H9 (cell line): ENCODE measurements around the gene KCNC2. TPM values are rescaled to one million over a fixed set of nuclear protein-coding genes. Genes with fewer than 3 reads are reported as not detected.

ENCODE experiments used
- DNase-seq: peaks from one replicate; pipeline ENCODE4 v3.0.0-alpha.2; 2017
- H2AFZ ChIP-seq: one replicate; pipeline ENCODE4 v1.6.1; 2013; ENCODE audit warnings: mild to moderate bottlenecking, low read length, control low read depth, moderate library complexity
- H2AK5ac ChIP-seq: 2 replicates; pipeline ENCODE4 v1.6.1; 2013; ENCODE audit warnings: low read length, control low read depth, mixed read lengths; ENCODE audit not compliant: insufficient read length
- H2BK120ac ChIP-seq: one replicate; pipeline ENCODE4 v1.6.1; 2013; ENCODE audit warnings: low read depth, mild to moderate bottlenecking, low read length, control low read depth, inconsistent platforms; ENCODE audit not compliant: poor library complexity, severe bottlenecking
- H2BK12ac ChIP-seq: 2 replicates; pipeline ENCODE4 v1.6.1; 2013; ENCODE audit warnings: low read length, control low read depth, mixed read lengths, low read depth; ENCODE audit not compliant: insufficient read length
- H2BK15ac ChIP-seq: 2 replicates; pipeline ENCODE4 v1.6.1; 2013; ENCODE audit warnings: low read depth, low read length, control low read depth
- H2BK20ac ChIP-seq: one replicate; pipeline ENCODE4 v1.6.1; 2013; ENCODE audit warnings: low read depth, mild to moderate bottlenecking, low read length, control low read depth, inconsistent platforms; ENCODE audit not compliant: poor library complexity, severe bottlenecking
- H2BK5ac ChIP-seq: 2 replicates; pipeline ENCODE4 v1.6.1; 2013; ENCODE audit warnings: low read length, control low read depth, mixed read lengths; ENCODE audit not compliant: insufficient read length
- H3K14ac ChIP-seq: 2 replicates; pipeline ENCODE4 v1.6.1; 2013; ENCODE audit warnings: low read length, control low read depth; ENCODE audit not compliant: insufficient read depth
- H3K18ac ChIP-seq: 2 replicates; pipeline ENCODE4 v1.6.1; 2013; ENCODE audit warnings: low read depth, mild to moderate bottlenecking, mixed read lengths, low read length, control low read depth; ENCODE audit not compliant: insufficient read length
- H3K23ac ChIP-seq: 2 replicates; pipeline ENCODE4 v1.6.1; 2013; ENCODE audit warnings: low read length, control low read depth, mixed read lengths, low read depth; ENCODE audit not compliant: insufficient read length
- H3K23me2 ChIP-seq: 2 replicates; pipeline ENCODE4 v1.6.1; 2013; ENCODE audit warnings: low read depth, mild to moderate bottlenecking, mixed read lengths, low read length, control low read depth; ENCODE audit not compliant: insufficient read length, poor library complexity, severe bottlenecking
- H3K27ac ChIP-seq: 2 replicates; pipeline ENCODE4 v1.5.1; 2013; ENCODE audit warnings: low read length, control low read depth, mixed read lengths, low read depth; ENCODE audit not compliant: insufficient read length
- H3K27me3 ChIP-seq: 2 replicates; pipeline ENCODE4 v1.6.1; 2013; ENCODE audit warnings: low read length, control low read depth, inconsistent platforms; ENCODE audit not compliant: insufficient read depth
- H3K4ac ChIP-seq: 2 replicates; pipeline ENCODE4 v1.6.1; 2013; ENCODE audit warnings: low read depth, mild to moderate bottlenecking, control low read depth, inconsistent platforms, low read length, moderate library complexity
- H3K4me1 ChIP-seq: 2 replicates; pipeline ENCODE4 v1.6.1; 2013; ENCODE audit warnings: low read length, control low read depth, inconsistent platforms; ENCODE audit not compliant: insufficient read depth
- H3K4me2 ChIP-seq: 2 replicates; pipeline ENCODE4 v1.6.1; 2013; ENCODE audit warnings: low read length, control low read depth, mixed read lengths; ENCODE audit not compliant: insufficient read length, insufficient read depth
- H3K56ac ChIP-seq: 2 replicates; pipeline ENCODE4 v1.6.1; 2013; ENCODE audit warnings: low read depth, mild to moderate bottlenecking, mixed read lengths, low read length, control low read depth; ENCODE audit not compliant: insufficient read length
- H3K79me1 ChIP-seq: 2 replicates; pipeline ENCODE4 v1.6.1; 2013; ENCODE audit warnings: low read depth, mild to moderate bottlenecking, moderate library complexity, low read length, control low read depth, inconsistent platforms; ENCODE audit not compliant: insufficient read depth, poor library complexity, severe bottlenecking
- H3K79me2 ChIP-seq: 2 replicates; pipeline ENCODE4 v1.6.1; 2013; ENCODE audit warnings: low read length, control low read depth, inconsistent platforms; ENCODE audit not compliant: insufficient read depth
- H3K9ac ChIP-seq: 2 replicates; pipeline ENCODE4 v1.6.1; 2013; ENCODE audit warnings: low read length, control low read depth, mixed read lengths; ENCODE audit not compliant: insufficient read length; ENCODE audit errors: extremely low read depth
- H3K9me3 ChIP-seq: one replicate; pipeline ENCODE4 v1.6.1; 2013; ENCODE audit warnings: low read depth, low read length, inconsistent platforms; ENCODE audit not compliant: control insufficient read depth
- H3T11ph ChIP-seq: one replicate; pipeline ENCODE4 v1.6.1; 2013; ENCODE audit warnings: mild to moderate bottlenecking, low read length, control low read depth, inconsistent platforms
- H4K20me1 ChIP-seq: one replicate; pipeline ENCODE4 v1.6.1; 2013; ENCODE audit not compliant: control insufficient read depth, insufficient read length, insufficient read depth
- H4K5ac ChIP-seq: 2 replicates; pipeline ENCODE4 v1.6.1; 2013; ENCODE audit warnings: low read depth, mild to moderate bottlenecking, mixed read lengths, low read length, control low read depth; ENCODE audit not compliant: insufficient read length
- H4K8ac ChIP-seq: replicated peaks from 2 replicates; pipeline ENCODE4 v1.6.1; 2013; ENCODE audit warnings: low read length, control low read depth, mixed read lengths, low read depth; ENCODE audit not compliant: insufficient read length
- H4K91ac ChIP-seq: 2 replicates; pipeline ENCODE4 v1.6.1; 2013; ENCODE audit warnings: low read depth, mild to moderate bottlenecking, moderate library complexity, mixed read lengths, low read length, control low read depth; ENCODE audit not compliant: insufficient read length
- H3K27ac Mint-ChIP-seq, 3 experiments: 2 replicates in 2 of 3; 3 replicates in 1 of 3; pipeline ENCODE4 v1.8.0; 2020 to 2021; ENCODE audit warnings: mixed read lengths in 3 of 3, mild to moderate bottlenecking in 1 of 3, moderate library complexity in 1 of 3
- H3K27me3 Mint-ChIP-seq: 2 replicates; pipeline ENCODE4 v1.8.0; 2021; ENCODE audit warnings: low read depth, mild to moderate bottlenecking, moderate library complexity, mixed read lengths
- H3K36me3 Mint-ChIP-seq, 3 experiments: 2 replicates in 2 of 3; 3 replicates in 1 of 3; pipeline ENCODE4 v1.8.0; 2020 to 2021; ENCODE audit warnings: low read depth in 3 of 3, mixed read lengths in 3 of 3; ENCODE audit not compliant: insufficient read depth in 1 of 3
- H3K4me1 Mint-ChIP-seq, 2 experiments: 2 replicates each; pipeline ENCODE4 v1.8.0; 2020; ENCODE audit warnings: mixed read lengths in 2 of 2
- H3K4me3 Mint-ChIP-seq, 2 experiments: 2 replicates in 1 of 2; 3 replicates in 1 of 2; pipeline ENCODE4 v1.8.0; 2020 to 2021; ENCODE audit warnings: mild to moderate bottlenecking in 2 of 2, mixed read lengths in 2 of 2, moderate library complexity in 1 of 2
- H3K9me3 Mint-ChIP-seq, 2 experiments: 2 replicates in 1 of 2; 3 replicates in 1 of 2; pipeline ENCODE4 v1.8.0; 2020; ENCODE audit warnings: mild to moderate bottlenecking in 2 of 2, mixed read lengths in 2 of 2, moderate library complexity in 1 of 2
- total RNA-seq: library from RNA; stranded (reverse); gene quantifications from 2 replicates; pipeline ENCODE4 v1.2.1, GENCODE V29; 2021
- TF ChIP-seq, protein P1 (sequence below): fragments of 200-600 bp; sonication (generic); conservative IDR thresholded peaks from 3 replicates; pipeline ENCODE4 v1.8.0; 2021; ENCODE audit warnings: antibody characterized with exemption, mild to moderate bottlenecking

KCNC2 gene
- total RNA-seq, 1 experiment from 2014 or later: not detected

DNA sequence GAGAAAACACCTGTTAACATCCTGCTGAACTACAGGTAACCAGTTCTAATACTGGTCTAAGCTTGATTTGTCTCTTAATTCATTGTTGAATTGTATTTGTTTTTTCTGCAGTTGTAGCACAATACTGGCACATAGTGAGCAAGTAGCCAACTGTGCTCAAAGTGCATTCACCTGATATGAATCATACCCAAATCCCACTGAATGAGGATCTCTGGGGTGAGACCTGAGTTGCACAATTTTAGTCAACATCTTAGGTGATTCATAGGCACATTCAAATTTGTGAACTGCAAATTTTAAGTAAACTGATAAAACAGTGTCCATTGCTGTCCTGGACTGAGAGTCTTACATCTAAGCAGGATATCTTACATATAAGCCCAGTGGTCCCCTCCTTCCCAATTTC, 12.8 kb downstream of the KCNC2 start:
- Histone ChIP-seq H3K14ac (no peak overlapping the region), H3K9ac (no peak overlapping the region), H2BK12ac (no peak overlapping the region), H3K27ac (no peak overlapping the region), H3K4ac (no peak overlapping the region), H4K91ac (no peak overlapping the region), H4K8ac (no peak overlapping the region), H3K27me3 (no peaks in the 10 kb centered on the region), H3T11ph (no peak overlapping the region), H3K9me3 (no peaks in the 10 kb centered on the region), H2BK20ac (no peak overlapping the region), H3K4me2 (no peak overlapping the region), H4K5ac (no peak overlapping the region), H2AK5ac (no peak overlapping the region), H3K4me1 (no peaks in the 10 kb centered on the region), H3K23me2 (no peaks in the 10 kb centered on the region), H2BK5ac (no peak overlapping the region), H3K23ac (no peak overlapping the region), H3K56ac (no peak overlapping the region), H2BK120ac (no peak overlapping the region), H2BK15ac (no peak overlapping the region), H3K18ac (no peak overlapping the region), H4K20me1 (no peaks in the 10 kb centered on the region), H3K79me2 (no peaks in the 10 kb centered on the region), H3K79me1 (no peaks in the 10 kb centered on the region), H2AFZ (no peak overlapping the region)
- peaks cover 0 to 4% of the 10 kb centered on the region in 2 experiments; a peak in 2 of 4 replicates for H3K4me1 Mint-ChIP-seq
- no peak overlapping the region for H3K4me3 Mint-ChIP-seq
- DNase-seq: no peak
- no peaks in the 10 kb centered on the region for H3K27me3 Mint-ChIP-seq
- TF ChIP-seq, protein P1, sequence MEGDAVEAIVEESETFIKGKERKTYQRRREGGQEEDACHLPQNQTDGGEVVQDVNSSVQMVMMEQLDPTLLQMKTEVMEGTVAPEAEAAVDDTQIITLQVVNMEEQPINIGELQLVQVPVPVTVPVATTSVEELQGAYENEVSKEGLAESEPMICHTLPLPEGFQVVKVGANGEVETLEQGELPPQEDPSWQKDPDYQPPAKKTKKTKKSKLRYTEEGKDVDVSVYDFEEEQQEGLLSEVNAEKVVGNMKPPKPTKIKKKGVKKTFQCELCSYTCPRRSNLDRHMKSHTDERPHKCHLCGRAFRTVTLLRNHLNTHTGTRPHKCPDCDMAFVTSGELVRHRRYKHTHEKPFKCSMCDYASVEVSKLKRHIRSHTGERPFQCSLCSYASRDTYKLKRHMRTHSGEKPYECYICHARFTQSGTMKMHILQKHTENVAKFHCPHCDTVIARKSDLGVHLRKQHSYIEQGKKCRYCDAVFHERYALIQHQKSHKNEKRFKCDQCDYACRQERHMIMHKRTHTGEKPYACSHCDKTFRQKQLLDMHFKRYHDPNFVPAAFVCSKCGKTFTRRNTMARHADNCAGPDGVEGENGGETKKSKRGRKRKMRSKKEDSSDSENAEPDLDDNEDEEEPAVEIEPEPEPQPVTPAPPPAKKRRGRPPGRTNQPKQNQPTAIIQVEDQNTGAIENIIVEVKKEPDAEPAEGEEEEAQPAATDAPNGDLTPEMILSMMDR: no peak
- no peak overlapping the region for H3K27ac Mint-ChIP-seq
- H3K36me3 Mint-ChIP-seq: no peaks in the 10 kb centered on the region
- no peaks in the 10 kb centered on the region for H3K9me3 Mint-ChIP-seq
